Esophagus squamous epithelium (tissue), 5 donors: ENCODE data around the gene SLC2A8. TPM values are rescaled to one million over a fixed set of nuclear protein-coding genes. Genes with fewer than 3 reads are reported as not detected.

Experiments used
- DNase-seq: peaks from one replicate; lab custom pipeline; 2025; lab: John Stamatoyannopoulos, UW
- H3K27ac ChIP-seq, 4 donors: fragments of 200-600 bp; sonication (generic); one replicate each; pipeline ENCODE4 v1.5.1; 2016 to 2019; ENCODE audit warnings: mild to moderate bottlenecking in 1 of 4
- H3K27me3 ChIP-seq, 4 donors: fragments of 200-600 bp; sonication (generic); 1 replicate in 3 of 4; 2 replicates in 1 of 4; pipeline versions ENCODE4 v1.5.1 to v1.6.0; 2017 to 2021; ENCODE audit warnings: antibody characterized with exemption in 1 of 4
- H3K36me3 ChIP-seq, 3 donors: fragments of 200-600 bp; sonication (generic); one replicate each; pipeline ENCODE4 v1.5.1; 2016 to 2019
- H3K4me1 ChIP-seq, 3 donors: fragments of 200-600 bp; sonication (generic); one replicate each; pipeline ENCODE4 v1.5.1; 2017 to 2019
- H3K4me3 ChIP-seq, 4 donors: fragments of 200-600 bp; sonication (generic); 1 replicate in 3 of 4; 2 replicates in 1 of 4; pipeline ENCODE4 v1.5.1; 2016 to 2019; ENCODE audit warnings: mild to moderate bottlenecking in 2 of 4, moderate library complexity in 1 of 4
- H3K9me3 ChIP-seq, 3 donors: fragments of 200-600 bp; sonication (generic); one replicate each; pipeline ENCODE4 v1.5.1; 2016 to 2019
- CTCF ChIP-seq, 6 experiments: fragments of 450-650 bp in 4 of 6; fragments of 200-600 bp in 2 of 6; sonication (generic) in 2 of 6; IDR thresholded peaks; one replicate each; pipeline ENCODE4 v1.5.1; 2016 to 2019; ENCODE audit warnings: antibody characterized with exemption in 6 of 6, mild to moderate bottlenecking in 4 of 6, moderate library complexity in 4 of 6
- POLR2A ChIP-seq, 4 donors: fragments of 450-650 bp; IDR thresholded peaks; one replicate each; pipeline ENCODE4 v1.6.1; 2017; ENCODE audit warnings: antibody characterized with exemption in 4 of 4, mild to moderate bottlenecking in 4 of 4, moderate library complexity in 3 of 4
- WGBS, 2 donors: methylation state at CpG; one replicate each; pipeline ENCODE4 v1.1.5; 2018; 5-methylcytosine and 5-hydroxymethylcytosine counted together
- intact Hi-C: fragments of 100-400 bp; cut with DNase I; formaldehyde crosslinking; loops from one replicate; pipeline ENCODE4 v1.15.0; 2022
- total RNA-seq, 4 donors: library from RNA; depleted of rRNA; stranded (reverse); fragments of >200 nt; gene quantifications; one replicate each; pipeline ENCODE4 v1.1.0, GENCODE V29; 2016
- donor health status: DM: yes; HTN: yes; CAD: no.

Gene SLC2A8
- total RNA-seq, 4 donors from 2014 or later, result 6.2 to 28.3 (median 16.7) TPM

GRCh38 chr9:127392166-127392565, 4.8 kb upstream of the SLC2A8 start:
- TF ChIP-seq CTCF (IDR thresholded peaks at IDR 0.05) (no peak), POLR2A (IDR thresholded peaks at IDR 0.05) (no peak)
- Histone ChIP-seq H3K36me3 (peaks cover 0 to 8% (median 0%) of the 10 kb centered on the region in 3 donors), H3K4me3 (no peak overlapping the region), H3K4me1 (peaks cover 7 to 31% (median 13%) of the 10 kb centered on the region in 3 donors), H3K9me3 (no peaks in the 10 kb centered on the region), H3K27me3 (no peaks in the 10 kb centered on the region), H3K27ac (no peak overlapping the region)
- no peak for DNase-seq
- intact Hi-C loops, result loop anchor here (10.0 kb wide), 1 partner anchor 167 kb away; no protein-coding TSS in a partner anchor
- WGBS, 2 donors, result 67 to 88% methylated on average over 5 of the region's 5 CpGs

- no peaks in the 10 kb centered on the region for H3K9me3 ChIP-seq
- TF ChIP-seq POLR2A (IDR thresholded peaks at IDR 0.05) (no peak), CTCF (IDR thresholded peaks at IDR 0.05) (no peak)
- DNase-seq, result no peak
- H3K27me3 ChIP-seq, result no peaks in the 10 kb centered on the region
- intact Hi-C loops, result loop anchor here (10.0 kb wide), 1 partner anchor 168 kb away; no protein-coding TSS in a partner anchor
- no peak overlapping the region for H3K4me3 ChIP-seq
- peaks cover 0 to 8% (median 0%) of the 10 kb centered on the region in 3 donors for H3K36me3 ChIP-seq
- H3K27ac ChIP-seq, result no peak overlapping the region
- WGBS, 2 donors, result 91 to 97% methylated on average over 5 of the region's 5 CpGs
- H3K4me1 ChIP-seq, result peaks cover 7 to 35% (median 15%) of the 10 kb centered on the region in 3 donors
Observed at GRCh38 chr9:127392976-127393375, 4.0 kb upstream of the SLC2A8 start.

GRCh38 chr9:127393645-127394044, 3.3 kb upstream of the SLC2A8 start:
- DNase-seq, result no peak
- TF ChIP-seq POLR2A (IDR thresholded peaks at IDR 0.05), result no peak
- no peak for TF ChIP-seq CTCF (IDR thresholded peaks at IDR 0.05)
- Histone ChIP-seq H3K36me3 (peaks cover 0 to 8% (median 0%) of the 10 kb centered on the region in 3 donors), H3K4me3 (no peak overlapping the region), H3K27ac (no peak overlapping the region), H3K4me1 (peaks cover 14 to 35% (median 15%) of the 10 kb centered on the region in 3 donors), H3K27me3 (no peaks in the 10 kb centered on the region), H3K9me3 (no peaks in the 10 kb centered on the region)
- WGBS, 2 donors, result 51 to 75% methylated on average over 2 of the region's 2 CpGs
- intact Hi-C loops, result loop anchor here (10.0 kb wide), 1 partner anchor 169 kb away; no protein-coding TSS in a partner anchor

DNA sequence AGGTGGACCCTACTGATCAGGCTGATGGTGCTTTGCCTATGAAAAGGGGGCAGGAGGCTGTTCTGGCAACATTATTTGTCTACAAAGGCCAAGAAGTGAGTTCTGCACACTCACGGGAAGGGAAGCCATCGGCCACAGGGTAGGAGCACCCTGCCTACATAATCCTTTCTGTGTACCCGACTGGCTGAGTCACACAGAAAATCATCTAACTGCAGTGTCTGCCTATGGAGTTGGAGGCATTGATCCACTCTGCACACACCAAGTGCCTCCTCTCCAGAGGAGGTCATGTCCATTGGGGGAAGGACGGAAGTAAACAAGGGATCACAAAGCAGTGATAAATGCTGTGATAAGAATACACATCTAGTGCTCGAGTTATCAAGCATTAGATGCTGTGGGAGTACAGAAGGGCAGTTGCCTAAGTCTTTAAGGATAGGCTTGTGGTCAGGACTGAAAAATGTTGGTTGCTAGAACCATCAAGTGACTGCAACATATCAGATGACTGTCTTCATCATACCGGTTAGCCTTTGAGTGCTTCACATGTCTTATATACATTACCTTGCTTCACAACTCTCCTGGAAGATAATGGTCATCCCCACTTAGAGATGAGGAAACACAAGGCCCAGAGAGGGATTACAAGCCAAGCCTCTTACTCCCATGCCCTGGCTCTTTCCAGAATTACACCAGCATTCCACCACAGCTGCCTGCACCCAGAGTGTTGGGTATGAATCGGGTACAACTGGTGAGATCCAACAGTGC, 1.3 kb upstream of the SLC2A8 start:
- no peak overlapping the region for H3K27ac ChIP-seq
- H3K4me3 ChIP-seq, result peak overlapping the region in 2 of 4 donors; percentile 62 to 85
- no peaks in the 10 kb centered on the region for H3K9me3 ChIP-seq
- TF ChIP-seq CTCF (IDR thresholded peaks at IDR 0.05), result no peak
- TF ChIP-seq POLR2A (IDR thresholded peaks at IDR 0.05), result no peak
- DNase-seq, result no peak
- peaks cover 14 to 29% (median 18%) of the 10 kb centered on the region in 3 donors for H3K4me1 ChIP-seq
- H3K36me3 ChIP-seq, result peaks cover 0 to 14% (median 0%) of the 10 kb centered on the region in 3 donors
- 61 to 78% methylated on average over 6 to 7 of the region's 7 CpGs for WGBS, 2 donors
- H3K27me3 ChIP-seq, result no peaks in the 10 kb centered on the region
- intact Hi-C loops, result loop anchor here (10.0 kb wide), 1 partner anchor 171 kb away; no protein-coding TSS in a partner anchor

GRCh38 chr9:127396253-127396807, 639 bp upstream of the SLC2A8 start:
- Histone ChIP-seq H3K9me3 (no peaks in the 10 kb centered on the region), H3K4me3 (peak overlapping the region; percentile 43 to 98 (median 74)), H3K4me1 (peaks cover 14 to 29% (median 18%) of the 10 kb centered on the region in 3 donors), H3K36me3 (peaks cover 0 to 21% (median 6%) of the 10 kb centered on the region in 3 donors), H3K27me3 (no peaks in the 10 kb centered on the region), H3K27ac (peak overlapping the region; percentile 51 to 74 (median 62))
- no peak for TF ChIP-seq POLR2A (IDR thresholded peaks at IDR 0.05)
- no peak for TF ChIP-seq CTCF (IDR thresholded peaks at IDR 0.05)
- 5 to 8% methylated on average over 7 to 22 of the region's 27 CpGs for WGBS, 2 donors
- no peak for DNase-seq
- intact Hi-C loops, result loop anchor here (10.0 kb wide), 1 partner anchor 172 kb away; no protein-coding TSS in a partner anchor
